Gastrocnemius medialis (tissue), 4 donors: ENCODE data around the gene CDKN1C. TPM values are rescaled to one million over a fixed set of nuclear protein-coding genes. Genes with fewer than 3 reads are reported as not detected.
A peak's percentile ranks its signal among the peaks of the same experiment; 100 is the strongest.

Source experiments
- ATAC-seq, 2 donors: fragments of 150-250 bp; one replicate each; pipeline ENCODE4 v1.9.1; 2016
- DNase-seq, 2 donors: peaks; one replicate each; pipeline ENCODE4 v3.0.0-alpha.2; 2019
- H3K27ac ChIP-seq, 4 donors: fragments of 200-600 bp; sonication (generic); 1 replicate in 1 of 4; 2 replicates in 3 of 4; pipeline ENCODE4 v1.5.1; 2016 to 2018; ENCODE audit warnings: mild to moderate bottlenecking in 2 of 4, moderate library complexity in 1 of 4
- H3K27me3 ChIP-seq, 3 donors: fragments of 200-600 bp; sonication (generic) in 2 of 3; 1 replicate in 1 of 3; 2 replicates in 2 of 3; pipeline versions ENCODE4 v1.5.1 to v1.6.0; 2016 to 2019; ENCODE audit warnings: mild to moderate bottlenecking in 1 of 3, moderate library complexity in 1 of 3
- H3K36me3 ChIP-seq, 2 donors: fragments of 200-600 bp; sonication (generic) in 1 of 2; one replicate each; pipeline ENCODE4 v1.5.1; 2017 to 2018
- H3K4me1 ChIP-seq, 2 donors: fragments of 200-600 bp; sonication (generic) in 1 of 2; one replicate each; pipeline ENCODE4 v1.5.1; 2016 to 2017; ENCODE audit warnings: mild to moderate bottlenecking in 2 of 2
- H3K4me3 ChIP-seq, 4 donors: fragments of 200-600 bp; sonication (generic) in 3 of 4; 1 replicate in 1 of 4; 2 replicates in 3 of 4; pipeline ENCODE4 v1.5.1; 2016 to 2019; ENCODE audit warnings: mild to moderate bottlenecking in 2 of 4
- H3K9me3 ChIP-seq, 3 donors: fragments of 200-600 bp; sonication (generic) in 2 of 3; 1 replicate in 1 of 3; 2 replicates in 2 of 3; pipeline ENCODE4 v1.5.1; 2016 to 2019
- POLR2A ChIP-seq, 2 donors: fragments of 450-650 bp; IDR thresholded peaks; one replicate each; pipeline ENCODE4 v1.6.1; 2017; ENCODE audit warnings: antibody characterized with exemption in 2 of 2, mild to moderate bottlenecking in 2 of 2, moderate library complexity in 2 of 2
- in situ Hi-C, 4 donors: fragments of 200-750 bp; cut with MboI; loops; one replicate each; pipeline versions ENCODE4 v1.15.0 to v1.8.0; 2017; ENCODE audit warnings: low sequenced_read_pairs in 4 of 4
- intact Hi-C: fragments of 100-400 bp; cut with DNase I; formaldehyde crosslinking; loops from one replicate; pipeline ENCODE4 v1.15.1; 2023; ENCODE audit warnings: low total_unique reads
- total RNA-seq, 4 donors: library from RNA; depleted of rRNA; stranded (reverse); fragments of >200 nt; gene quantifications; one replicate each; pipeline versions ENCODE4 v1.1.0 to v1.2.3, GENCODE V29; 2016
- TF ChIP-seq, protein P1 (sequence below), 5 experiments: fragments of 450-650 bp in 3 of 5; fragments of 200-600 bp in 2 of 5; sonication (generic) in 2 of 5; IDR thresholded peaks in 4 of 5; conservative IDR thresholded peaks in 1 of 5; 1 replicate in 4 of 5; 2 replicates in 1 of 5; pipeline ENCODE4 v1.5.1; 2016 to 2019; ENCODE audit warnings: antibody characterized with exemption in 5 of 5, mild to moderate bottlenecking in 3 of 5, moderate library complexity in 3 of 5

Gene CDKN1C
- total RNA-seq, 4 donors from 2014 or later: 22.0 to 56.9 (median 38.5) TPM

DNA sequence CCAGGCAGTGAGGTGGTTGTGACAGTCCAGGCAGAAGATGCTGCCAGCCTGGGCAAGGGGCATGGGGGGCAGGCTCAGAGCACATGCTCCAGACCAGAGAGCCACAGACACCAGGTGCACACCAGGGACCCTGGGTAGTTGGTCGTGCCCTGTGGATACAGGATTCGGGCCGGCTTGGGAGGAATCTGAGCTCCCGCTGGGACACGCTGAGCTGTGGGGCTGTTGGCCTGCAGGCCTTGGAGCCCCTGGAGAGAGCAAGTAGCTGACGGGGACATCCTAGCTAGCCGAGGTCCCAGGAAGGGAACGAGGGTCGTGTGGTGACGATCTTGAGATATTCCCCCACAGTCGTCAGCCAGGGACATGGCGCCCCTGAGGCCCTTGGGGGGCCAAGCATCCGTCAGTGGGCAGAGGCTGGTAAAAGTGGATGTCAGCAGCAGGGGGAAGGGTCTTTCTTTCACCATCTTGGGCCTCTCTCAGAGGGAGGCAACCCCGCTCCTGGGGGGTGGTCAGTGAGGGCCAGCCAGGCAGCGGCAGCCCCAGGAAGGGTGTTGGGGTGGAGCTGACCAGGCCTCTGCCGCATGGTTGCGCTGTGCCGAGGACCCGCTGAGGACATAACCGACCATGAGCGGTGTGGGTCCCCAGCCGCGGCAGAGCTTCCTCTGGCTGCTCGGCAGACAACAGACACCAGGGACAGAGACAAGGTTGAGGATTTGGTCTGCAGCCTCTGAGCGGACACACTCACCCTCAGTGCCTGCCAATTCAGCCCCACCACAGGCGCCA is 44.0 kb downstream of the CDKN1C start:
- ATAC-seq: no peak
- Histone ChIP-seq H3K27me3 (no peaks in the 10 kb centered on the region), H3K9me3 (no peaks in the 10 kb centered on the region), H3K4me3 (no peak overlapping the region), H3K4me1 (peaks cover 3 to 7% of the 10 kb centered on the region in 2 donors), H3K27ac (no peak overlapping the region), H3K36me3 (no peaks in the 10 kb centered on the region)
- intact Hi-C loops: no loop called here
- TF ChIP-seq, protein P1, sequence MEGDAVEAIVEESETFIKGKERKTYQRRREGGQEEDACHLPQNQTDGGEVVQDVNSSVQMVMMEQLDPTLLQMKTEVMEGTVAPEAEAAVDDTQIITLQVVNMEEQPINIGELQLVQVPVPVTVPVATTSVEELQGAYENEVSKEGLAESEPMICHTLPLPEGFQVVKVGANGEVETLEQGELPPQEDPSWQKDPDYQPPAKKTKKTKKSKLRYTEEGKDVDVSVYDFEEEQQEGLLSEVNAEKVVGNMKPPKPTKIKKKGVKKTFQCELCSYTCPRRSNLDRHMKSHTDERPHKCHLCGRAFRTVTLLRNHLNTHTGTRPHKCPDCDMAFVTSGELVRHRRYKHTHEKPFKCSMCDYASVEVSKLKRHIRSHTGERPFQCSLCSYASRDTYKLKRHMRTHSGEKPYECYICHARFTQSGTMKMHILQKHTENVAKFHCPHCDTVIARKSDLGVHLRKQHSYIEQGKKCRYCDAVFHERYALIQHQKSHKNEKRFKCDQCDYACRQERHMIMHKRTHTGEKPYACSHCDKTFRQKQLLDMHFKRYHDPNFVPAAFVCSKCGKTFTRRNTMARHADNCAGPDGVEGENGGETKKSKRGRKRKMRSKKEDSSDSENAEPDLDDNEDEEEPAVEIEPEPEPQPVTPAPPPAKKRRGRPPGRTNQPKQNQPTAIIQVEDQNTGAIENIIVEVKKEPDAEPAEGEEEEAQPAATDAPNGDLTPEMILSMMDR (IDR thresholded peaks at IDR 0.05 in 4 of 5, conservative IDR thresholded peaks at IDR 0.05 in 1 of 5): no peak
- TF ChIP-seq POLR2A (IDR thresholded peaks at IDR 0.05): no peak
- DNase-seq: no peak
- in situ Hi-C loops: no loop called here

DNA sequence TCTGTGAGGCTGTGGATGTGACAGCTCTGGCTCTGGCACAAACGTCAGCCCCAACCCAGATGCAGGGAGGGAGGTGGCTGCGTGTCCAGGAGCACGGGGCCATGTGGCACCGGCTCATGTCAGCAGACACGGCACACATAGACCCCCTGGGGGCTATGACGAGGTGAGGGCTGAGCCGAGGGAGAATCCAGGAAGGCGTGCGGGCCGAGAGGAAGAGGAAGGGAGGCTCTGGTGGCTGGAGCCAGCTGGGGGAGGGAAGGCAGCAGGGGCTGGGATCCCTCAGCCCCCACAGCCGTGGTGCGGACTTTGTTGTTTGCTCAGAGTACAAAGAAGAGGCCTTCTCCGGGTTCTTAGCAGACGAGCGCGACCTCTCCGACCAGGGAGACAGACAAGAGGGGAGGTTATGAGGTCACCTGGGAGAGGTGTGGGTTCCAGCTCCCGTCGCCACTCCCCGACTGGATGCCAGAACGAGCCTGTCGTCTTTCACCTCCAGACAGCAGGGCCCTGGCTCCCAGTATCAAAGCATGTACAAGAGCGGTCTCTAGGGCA is 46.1 kb downstream of the CDKN1C start:
- in situ Hi-C loops (no loop called here), intact Hi-C loops (no loop called here)
- DNase-seq (no peak), ATAC-seq (no peak)
- Histone ChIP-seq H3K4me1 (peaks cover 3 to 10% of the 10 kb centered on the region in 2 donors), H3K9me3 (no peaks in the 10 kb centered on the region), H3K36me3 (no peaks in the 10 kb centered on the region), H3K27ac (peak overlapping the region in 2 of 4 donors; percentile 31 to 42), H3K27me3 (no peaks in the 10 kb centered on the region), H3K4me3 (no peak overlapping the region)
- TF ChIP-seq, protein P1 (IDR thresholded peaks at IDR 0.05 in 4 of 5, conservative IDR thresholded peaks at IDR 0.05 in 1 of 5): no peak
- no peak for TF ChIP-seq POLR2A (IDR thresholded peaks at IDR 0.05)

DNA sequence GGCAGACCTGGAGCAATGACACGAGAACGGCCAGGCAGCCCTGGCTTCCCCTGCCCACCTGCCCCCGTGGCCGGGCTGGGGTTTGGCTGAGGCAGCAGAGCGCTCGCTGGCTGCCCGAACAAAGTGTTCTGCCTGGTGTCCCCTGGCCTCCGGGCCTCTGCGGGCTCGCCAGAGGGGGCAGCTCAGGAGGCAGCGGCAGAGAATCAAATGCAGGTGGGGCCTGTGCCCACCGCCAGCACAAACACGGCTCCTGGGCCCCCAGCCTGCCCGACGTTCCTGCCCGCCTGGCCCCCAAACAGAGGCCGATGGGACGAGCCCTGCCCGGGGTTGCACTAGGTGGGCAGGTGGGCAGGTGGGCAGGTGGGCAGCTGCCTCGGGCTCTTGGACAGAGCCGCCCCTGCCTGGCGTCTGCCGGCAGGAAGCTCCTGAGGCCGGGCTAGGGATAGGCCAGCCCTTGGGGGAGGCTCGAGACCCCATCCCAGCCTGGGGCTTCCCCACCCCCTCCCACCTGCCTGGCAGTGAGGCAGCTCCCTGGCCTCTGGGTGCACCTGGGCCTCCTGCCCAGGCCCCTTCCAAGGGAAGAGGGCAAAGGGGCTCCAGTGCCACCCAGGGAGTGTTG is 46.8 kb downstream of the CDKN1C start:
- intact Hi-C loops: no loop called here
- Histone ChIP-seq H3K4me3 (no peak overlapping the region), H3K27ac (peak overlapping the region in 2 of 4 donors; percentile 31 to 42), H3K27me3 (no peaks in the 10 kb centered on the region), H3K4me1 (peaks cover 3 to 10% of the 10 kb centered on the region in 2 donors), H3K9me3 (no peaks in the 10 kb centered on the region), H3K36me3 (no peaks in the 10 kb centered on the region)
- in situ Hi-C loops: no loop called here
- DNase-seq (no peak), ATAC-seq (no peak)
- no peak for TF ChIP-seq POLR2A (IDR thresholded peaks at IDR 0.05)
- TF ChIP-seq, protein P1 (IDR thresholded peaks at IDR 0.05 in 4 of 5, conservative IDR thresholded peaks at IDR 0.05 in 1 of 5): no peak

DNA sequence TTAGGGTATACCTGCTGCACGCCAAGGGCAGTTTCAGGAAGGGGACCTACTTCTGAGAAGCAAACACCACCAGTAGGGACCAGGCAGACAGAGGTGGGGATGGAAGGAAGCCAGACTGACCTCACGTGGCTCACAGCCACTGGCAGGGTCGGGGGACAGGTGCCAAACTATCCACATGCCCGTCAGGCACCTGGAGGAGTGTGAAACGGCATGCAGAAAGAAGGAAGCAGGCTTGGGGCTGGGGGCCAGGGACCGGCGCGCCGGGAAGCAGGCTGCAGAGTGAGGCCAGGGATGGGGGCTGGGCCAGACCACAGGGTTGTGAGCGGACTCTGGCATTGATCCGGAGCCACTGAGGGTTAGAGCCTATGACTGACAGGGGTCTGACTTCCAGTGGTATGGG is 47.5 kb downstream of the CDKN1C start:
- Histone ChIP-seq H3K4me3 (no peak overlapping the region), H3K36me3 (no peaks in the 10 kb centered on the region), H3K9me3 (no peaks in the 10 kb centered on the region), H3K27ac (no peak overlapping the region), H3K27me3 (no peaks in the 10 kb centered on the region), H3K4me1 (peaks cover 3 to 10% of the 10 kb centered on the region in 2 donors)
- DNase-seq: no peak
- intact Hi-C loops: no loop called here
- in situ Hi-C loops: no loop called here
- ATAC-seq: no peak
- TF ChIP-seq, protein P1 (IDR thresholded peaks at IDR 0.05 in 4 of 5, conservative IDR thresholded peaks at IDR 0.05 in 1 of 5): no peak
- no peak for TF ChIP-seq POLR2A (IDR thresholded peaks at IDR 0.05)
